ENCODE measurements around the gene OPHN1.

DNA sequence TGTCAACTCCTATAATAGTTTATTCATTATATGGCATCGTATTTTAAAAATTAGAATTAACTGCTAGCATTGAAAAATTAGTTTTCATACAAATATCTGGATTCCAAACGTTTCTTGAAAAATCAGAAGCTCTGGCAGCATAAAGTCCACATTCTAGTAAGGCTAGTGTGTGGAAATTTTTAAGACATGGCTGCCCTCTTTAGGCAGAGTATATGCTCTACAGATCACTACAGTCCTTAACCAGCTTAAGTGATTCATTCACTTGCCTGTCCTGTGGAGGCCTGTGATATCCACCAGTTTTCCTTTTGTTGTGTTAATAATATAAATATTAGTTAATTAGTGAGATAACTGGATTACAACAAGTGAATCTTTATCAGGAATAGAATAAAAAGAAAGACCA lies 287.2 kb downstream of the OPHN1 start:
- TF ChIP-seq, protein P1, sequence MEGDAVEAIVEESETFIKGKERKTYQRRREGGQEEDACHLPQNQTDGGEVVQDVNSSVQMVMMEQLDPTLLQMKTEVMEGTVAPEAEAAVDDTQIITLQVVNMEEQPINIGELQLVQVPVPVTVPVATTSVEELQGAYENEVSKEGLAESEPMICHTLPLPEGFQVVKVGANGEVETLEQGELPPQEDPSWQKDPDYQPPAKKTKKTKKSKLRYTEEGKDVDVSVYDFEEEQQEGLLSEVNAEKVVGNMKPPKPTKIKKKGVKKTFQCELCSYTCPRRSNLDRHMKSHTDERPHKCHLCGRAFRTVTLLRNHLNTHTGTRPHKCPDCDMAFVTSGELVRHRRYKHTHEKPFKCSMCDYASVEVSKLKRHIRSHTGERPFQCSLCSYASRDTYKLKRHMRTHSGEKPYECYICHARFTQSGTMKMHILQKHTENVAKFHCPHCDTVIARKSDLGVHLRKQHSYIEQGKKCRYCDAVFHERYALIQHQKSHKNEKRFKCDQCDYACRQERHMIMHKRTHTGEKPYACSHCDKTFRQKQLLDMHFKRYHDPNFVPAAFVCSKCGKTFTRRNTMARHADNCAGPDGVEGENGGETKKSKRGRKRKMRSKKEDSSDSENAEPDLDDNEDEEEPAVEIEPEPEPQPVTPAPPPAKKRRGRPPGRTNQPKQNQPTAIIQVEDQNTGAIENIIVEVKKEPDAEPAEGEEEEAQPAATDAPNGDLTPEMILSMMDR (IDR thresholded peaks at IDR 0.05): peak; percentile 31 to 58 (median 37)
- TF ChIP-seq POLR2A (IDR thresholded peaks at IDR 0.05): no peak
